Suppressor macrophage (primary cell): ENCODE data around the gene PLPP4.
A peak's percentile ranks its signal among the peaks of the same experiment; 100 is the strongest.

Experiments used
- DNase-seq, 4 experiments: peaks; one replicate each; pipeline ENCODE4 v3.0.0-alpha.2; 2020 to 2022

PLPP4 gene

GRCh38 chr10:120521880-120522279 is 64.9 kb downstream of the PLPP4 start:
- DNase-seq: no peak

- peak in 1 of 4 experiments; percentile 5 for DNase-seq
Observed at GRCh38 chr10:120527691-120528090, 70.7 kb downstream of the PLPP4 start.

GRCh38 chr10:120530699-120531098 is 73.7 kb downstream of the PLPP4 start:
- DNase-seq: no peak

GRCh38 chr10:120538091-120538490 is 81.1 kb downstream of the PLPP4 start:
- DNase-seq: no peak

- no peak for DNase-seq
Observed at GRCh38 chr10:120539076-120539475, 82.0 kb downstream of the PLPP4 start.

- no peak for DNase-seq
Observed at GRCh38 chr10:120540486-120540885, 83.5 kb downstream of the PLPP4 start.

- DNase-seq: no peak
Observed at GRCh38 chr10:120541984-120542383, 85.0 kb downstream of the PLPP4 start.

GRCh38 chr10:120542591-120542990 is 85.6 kb downstream of the PLPP4 start:
- DNase-seq: no peak

- no peak for DNase-seq
Observed at GRCh38 chr10:120543291-120543690, 86.3 kb downstream of the PLPP4 start.

GRCh38 chr10:120548210-120548609 is 91.2 kb downstream of the PLPP4 start:
- no peak for DNase-seq

GRCh38 chr10:120552262-120552661 is 95.2 kb downstream of the PLPP4 start:
- no peak for DNase-seq

- DNase-seq: no peak
Observed at GRCh38 chr10:120553911-120554310, 96.9 kb downstream of the PLPP4 start.

GRCh38 chr10:120555436-120555835 is 98.4 kb downstream of the PLPP4 start:
- DNase-seq: no peak

- DNase-seq: no peak
Observed at GRCh38 chr10:120555842-120556532, 99.0 kb downstream of the PLPP4 start.

- no peak for DNase-seq
Observed at GRCh38 chr10:120557311-120557710, 100.3 kb downstream of the PLPP4 start.

GRCh38 chr10:120559800-120560199 is 102.8 kb downstream of the PLPP4 start:
- no peak for DNase-seq

- DNase-seq: no peak
Observed at GRCh38 chr10:120562956-120563355, 105.9 kb downstream of the PLPP4 start.

GRCh38 chr10:120570418-120570817 is 113.4 kb downstream of the PLPP4 start:
- DNase-seq: no peak

- no peak for DNase-seq
Observed at GRCh38 chr10:120571266-120571665, 114.2 kb downstream of the PLPP4 start.

GRCh38 chr10:120572307-120572706 is 115.3 kb downstream of the PLPP4 start:
- no peak for DNase-seq

- peak in 2 of 4 experiments; percentile 7 to 26 for DNase-seq
Observed at GRCh38 chr10:120573355-120573754, 116.3 kb downstream of the PLPP4 start.

GRCh38 chr10:120574981-120575380 is 118.0 kb downstream of the PLPP4 start:
- no peak for DNase-seq

GRCh38 chr10:120575411-120575810 is 118.4 kb downstream of the PLPP4 start:
- DNase-seq: no peak

- no peak for DNase-seq
Observed at GRCh38 chr10:120578134-120578533, 121.1 kb downstream of the PLPP4 start.

GRCh38 chr10:120578890-120579289 is 121.9 kb downstream of the PLPP4 start:
- no peak for DNase-seq
